Gastroesophageal sphincter (tissue), 3 donors: ENCODE results near the gene SYNDIG1.

ENCODE experiments used
- EP300 ChIP-seq: sonication (generic); formaldehyde crosslinking; IDR thresholded peaks from one replicate; pipeline ENCODE4 v1.6.1; 2017; ENCODE audit warnings: antibody characterized with exemption, mild to moderate bottlenecking
- POLR2A ChIP-seq, 2 donors: fragments of 450-650 bp; IDR thresholded peaks; one replicate each; pipeline ENCODE4 v1.6.1; 2017; ENCODE audit warnings: antibody characterized with exemption in 2 of 2, mild to moderate bottlenecking in 2 of 2, moderate library complexity in 1 of 2
- POLR2AphosphoS5 ChIP-seq: sonication (generic); formaldehyde crosslinking; IDR thresholded peaks from one replicate; pipeline ENCODE4 v1.6.1; 2017; ENCODE audit warnings: antibody characterized with exemption
- TF ChIP-seq, protein P1 (sequence below), 4 experiments: fragments of 200-600 bp in 2 of 4; fragments of 450-650 bp in 2 of 4; sonication (generic) in 1 of 4; IDR thresholded peaks; one replicate each; pipeline ENCODE4 v1.5.1; 2017 to 2019; ENCODE audit warnings: antibody characterized with exemption in 4 of 4, mild to moderate bottlenecking in 2 of 4, moderate library complexity in 2 of 4

DNA sequence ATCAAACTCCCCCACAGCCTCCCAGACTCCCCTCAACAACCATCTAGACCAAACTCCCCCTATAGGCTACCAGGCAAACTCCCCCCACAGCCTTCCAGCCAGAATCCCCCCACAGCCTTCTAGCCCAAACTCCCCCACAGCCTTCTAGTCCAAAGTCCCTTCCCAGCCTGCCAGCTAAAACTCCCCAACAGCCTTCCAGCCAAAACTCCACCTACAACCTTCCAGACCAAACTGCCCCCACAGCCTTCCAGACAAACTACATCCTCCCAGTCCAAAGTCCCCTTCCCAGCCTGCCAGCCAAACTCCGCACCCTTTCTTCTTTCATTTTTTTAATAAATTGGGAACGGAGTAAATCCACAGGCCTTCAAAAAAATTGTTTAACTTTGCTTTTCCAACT lies 37.4 kb upstream of the SYNDIG1 start:
- TF ChIP-seq, protein P1, sequence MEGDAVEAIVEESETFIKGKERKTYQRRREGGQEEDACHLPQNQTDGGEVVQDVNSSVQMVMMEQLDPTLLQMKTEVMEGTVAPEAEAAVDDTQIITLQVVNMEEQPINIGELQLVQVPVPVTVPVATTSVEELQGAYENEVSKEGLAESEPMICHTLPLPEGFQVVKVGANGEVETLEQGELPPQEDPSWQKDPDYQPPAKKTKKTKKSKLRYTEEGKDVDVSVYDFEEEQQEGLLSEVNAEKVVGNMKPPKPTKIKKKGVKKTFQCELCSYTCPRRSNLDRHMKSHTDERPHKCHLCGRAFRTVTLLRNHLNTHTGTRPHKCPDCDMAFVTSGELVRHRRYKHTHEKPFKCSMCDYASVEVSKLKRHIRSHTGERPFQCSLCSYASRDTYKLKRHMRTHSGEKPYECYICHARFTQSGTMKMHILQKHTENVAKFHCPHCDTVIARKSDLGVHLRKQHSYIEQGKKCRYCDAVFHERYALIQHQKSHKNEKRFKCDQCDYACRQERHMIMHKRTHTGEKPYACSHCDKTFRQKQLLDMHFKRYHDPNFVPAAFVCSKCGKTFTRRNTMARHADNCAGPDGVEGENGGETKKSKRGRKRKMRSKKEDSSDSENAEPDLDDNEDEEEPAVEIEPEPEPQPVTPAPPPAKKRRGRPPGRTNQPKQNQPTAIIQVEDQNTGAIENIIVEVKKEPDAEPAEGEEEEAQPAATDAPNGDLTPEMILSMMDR (IDR thresholded peaks at IDR 0.05) = no peak
- no peak for TF ChIP-seq EP300
- TF ChIP-seq POLR2AphosphoS5 = no peak
- TF ChIP-seq POLR2A (IDR thresholded peaks at IDR 0.05) = no peak
